HCT116 (cell line): Measurements from ENCODE around the gene SAMHD1. TPM values are rescaled to one million over a fixed set of nuclear protein-coding genes. Genes with fewer than 3 reads are reported as not detected.

Source experiments
- ATAC-seq: fragments of 200-7000 bp; cut with Tn5 transposase; 2 replicates; pipeline ENCODE4 v1.9.1; 2020; ENCODE audit warnings: mild to moderate bottlenecking, moderate library complexity
- BruUV-seq: library from RNA; stranded (reverse); fragments of 400-500 nt; replicated peaks from 2 replicates; lab custom pipeline; 2021; lab: Mats Ljungman, UMichigan
- CTCF ChIA-PET: fragments of 300-600 bp; sonication (Branson Sonifier 250); formaldehyde crosslinking; loops from one replicate; lab custom pipeline; 2021; ENCODE audit warnings: antibody characterized with exemption; lab: Charles Lee
- POLR2A ChIA-PET: fragments of 300-600, 350-600 bp; sonication (Branson Sonifier 250); formaldehyde crosslinking; loops from one replicate; lab custom pipeline; 2021; ENCODE audit warnings: antibody characterized with exemption; lab: Charles Lee
- RAD21 ChIA-PET, 2 experiments: fragments of 300-600 bp; sonication (Branson Sonifier 250); formaldehyde crosslinking; loops; one replicate each; lab custom pipeline; 2023; ENCODE audit warnings: low total read pairs in 2 of 2; ENCODE audit not compliant: uncharacterized antibody in 2 of 2, unreplicated experiment in 2 of 2, low non-redundant PET in 1 of 2; lab: Charles Lee
- DNase-seq: peaks from one replicate; pipeline ENCODE4 v3.0.0-alpha.2; 2010; ENCODE audit warnings: low read depth, low spot score
- H2AFZ ChIP-seq: fragments of 200-600 bp; shearing (Covaris generic), sonication (generic); 2 replicates; pipeline ENCODE4 v1.6.1; 2017; ENCODE audit warnings: low read depth, mixed run types, mixed read lengths, antibody characterized with exemption, low read length; ENCODE audit not compliant: poor library complexity, severe bottlenecking
- H3K27ac ChIP-seq: 2 replicates; pipeline ENCODE4 v1.5.1; 2012; ENCODE audit warnings: low read depth, low read length
- H3K27me3 ChIP-seq: fragments of 200-600 bp; sonication (generic); 2 replicates; pipeline ENCODE4 v1.6.1; 2016; ENCODE audit warnings: mixed run types, low read length, mixed read lengths; ENCODE audit not compliant: insufficient read depth
- H3K36me3 ChIP-seq, 2 experiments: fragments of 200-500 bp in 1 of 2; fragments of 200-600 bp in 1 of 2; sonication (Bioruptor generic) in 1 of 2; sonication (generic) in 1 of 2; 2 replicates each; pipeline versions ENCODE4 v1.5.1 to v1.6.1; 2014 to 2016; ENCODE audit warnings: low read length in 2 of 2, inconsistent platforms in 1 of 2, mixed read lengths in 1 of 2, mixed run types in 1 of 2; ENCODE audit not compliant: insufficient read depth in 2 of 2, control insufficient read depth in 1 of 2
- H3K4me1 ChIP-seq, 2 experiments: fragments of 200-600 bp in 1 of 2; sonication (generic) in 1 of 2; 2 replicates each; pipeline versions ENCODE4 v1.5.1 to v1.6.1; 2012 to 2017; ENCODE audit warnings: low read length in 2 of 2, inconsistent platforms in 1 of 2, mild to moderate bottlenecking in 1 of 2, mixed read lengths in 1 of 2, mixed run types in 1 of 2, moderate library complexity in 1 of 2; ENCODE audit not compliant: insufficient read depth in 2 of 2, control insufficient read depth in 1 of 2
- H3K4me2 ChIP-seq: fragments of 200-600 bp; sonication (generic); 2 replicates; pipeline ENCODE4 v1.6.1; 2017; ENCODE audit warnings: mixed run types, low read length, mixed read lengths
- H3K4me3 ChIP-seq, 2 experiments: fragments of 200-600 bp in 1 of 2; sonication (generic) in 1 of 2; replicated peaks in 1 of 2; 2 replicates each; pipeline ENCODE4 v1.5.1; 2011 to 2016; ENCODE audit warnings: low read length in 2 of 2, control low read depth in 1 of 2, low read depth in 1 of 2, mild to moderate bottlenecking in 1 of 2, mixed read lengths in 1 of 2, mixed run types in 1 of 2
- H3K79me2 ChIP-seq: fragments of 200-600 bp; sonication (generic); 2 replicates; pipeline ENCODE4 v1.6.1; 2017; ENCODE audit warnings: mild to moderate bottlenecking, mixed run types, low read length, moderate library complexity, mixed read lengths; ENCODE audit not compliant: insufficient read depth
- H3K9ac ChIP-seq: fragments of 200-600 bp; sonication (generic); 2 replicates; pipeline ENCODE4 v1.6.1; 2016; ENCODE audit warnings: low read length, mixed read lengths
- H3K9me2 ChIP-seq: fragments of 200-600 bp; sonication (generic), shearing (Covaris generic); 2 replicates; pipeline ENCODE4 v1.6.1; 2017; ENCODE audit warnings: mixed run types, mild to moderate bottlenecking, moderate library complexity; ENCODE audit not compliant: insufficient read depth
- H3K9me3 ChIP-seq, 2 experiments: fragments of 200-500 bp in 1 of 2; fragments of 200-600 bp in 1 of 2; sonication (Bioruptor generic) in 1 of 2; sonication (generic) in 1 of 2; 2 replicates each; pipeline ENCODE4 v1.6.1; 2014 to 2017; ENCODE audit warnings: low read length in 2 of 2, mixed read lengths in 2 of 2, inconsistent platforms in 1 of 2, low read depth in 1 of 2, mild to moderate bottlenecking in 1 of 2, mixed run types in 1 of 2, moderate library complexity in 1 of 2; ENCODE audit not compliant: control insufficient read depth in 1 of 2, insufficient read depth in 1 of 2
- H4K20me1 ChIP-seq: fragments of 200-600 bp; sonication (generic), shearing (Covaris generic); 2 replicates; pipeline ENCODE4 v1.6.1; 2017; ENCODE audit warnings: mixed run types, mild to moderate bottlenecking, moderate library complexity; ENCODE audit not compliant: insufficient read depth
- CBX3 ChIP-seq: IDR thresholded peaks from 2 replicates; pipeline ENCODE4 v1.6.1; 2012; ENCODE audit warnings: low read depth
- EGR1 ChIP-seq: IDR thresholded peaks from 2 replicates; pipeline ENCODE4 v1.6.1; 2012; ENCODE audit warnings: low read depth
- ELF1 ChIP-seq: IDR thresholded peaks from 2 replicates; pipeline ENCODE4 v1.6.1; 2012; ENCODE audit warnings: low read depth, borderline replicate concordance
- EZH2 ChIP-seq: fragments of 200-600 bp; sonication (generic); IDR thresholded peaks from 2 replicates; pipeline ENCODE4 v1.6.1; 2017; ENCODE audit warnings: antibody characterized with exemption, mixed run types
- EZH2phosphoT487 ChIP-seq: fragments of 200-600 bp; IDR thresholded peaks from 2 replicates; pipeline ENCODE4 v1.6.1; 2018; ENCODE audit warnings: antibody characterized with exemption, borderline replicate concordance
- FOSL1 ChIP-seq: IDR thresholded peaks from 2 replicates; pipeline ENCODE4 v1.6.1; 2012; ENCODE audit warnings: low read depth
- JUND ChIP-seq: IDR thresholded peaks from 2 replicates; pipeline ENCODE4 v1.6.1; 2012
- MAX ChIP-seq: IDR thresholded peaks from 2 replicates; pipeline ENCODE4 v1.6.1; 2012
- POLR2A ChIP-seq: IDR thresholded peaks from 2 replicates; pipeline ENCODE4 v1.7.0; 2011; ENCODE audit warnings: borderline replicate concordance; ENCODE audit not compliant: insufficient read depth, insufficient read length; ENCODE audit errors: extremely low read depth
- POLR2AphosphoS5 ChIP-seq: IDR thresholded peaks from 2 replicates; pipeline ENCODE4 v1.6.1; 2011; ENCODE audit warnings: mild to moderate bottlenecking, low read depth, low read length, moderate library complexity
- RAD21 ChIP-seq: IDR thresholded peaks from 2 replicates; pipeline ENCODE4 v1.6.1; 2012; ENCODE audit warnings: low read depth, mild to moderate bottlenecking
- SIN3A ChIP-seq: IDR thresholded peaks from 2 replicates; pipeline ENCODE4 v1.6.1; 2012; ENCODE audit warnings: low read depth
- SRF ChIP-seq: IDR thresholded peaks from 2 replicates; pipeline ENCODE4 v1.6.1; 2012; ENCODE audit warnings: low read depth
- TCF7L2 ChIP-seq: IDR thresholded peaks from 2 replicates; pipeline ENCODE4 v1.7.0; 2011; ENCODE audit warnings: borderline replicate concordance, inconsistent platforms; ENCODE audit not compliant: insufficient read depth, insufficient read length; ENCODE audit errors: extremely low read depth
- YY1 ChIP-seq: IDR thresholded peaks from 2 replicates; pipeline ENCODE4 v1.6.1; 2011; ENCODE audit warnings: low read length, low read depth, moderate library complexity, mild to moderate bottlenecking; ENCODE audit not compliant: insufficient replicate concordance; ENCODE audit errors: extremely low read depth
- ZFX ChIP-seq: fragments of 450-650 bp; IDR thresholded peaks from 2 replicates; pipeline ENCODE4 v1.6.1; 2017
- ZNF274 ChIP-seq: fragments of 200-500 bp; sonication (Bioruptor generic); IDR thresholded peaks from 2 replicates; pipeline ENCODE4 v1.6.1; 2014; ENCODE audit warnings: mild to moderate bottlenecking, low read depth, low read length, inconsistent platforms
- intact Hi-C: fragments of 100-400 bp; cut with micrococcal nuclease; formaldehyde crosslinking; loops from 2 replicates; pipeline ENCODE4 v1.10.0; 2022
- total RNA-seq: library from RNA; stranded (reverse); gene quantifications from one replicate; pipeline ENCODE4 v1.2.1, GENCODE V29; 2021; ENCODE audit not compliant: unreplicated experiment
- TF ChIP-seq, protein P1 (sequence below): IDR thresholded peaks from 2 replicates; pipeline ENCODE4 v1.6.1; 2011; ENCODE audit warnings: mild to moderate bottlenecking, low read length, moderate library complexity; ENCODE audit not compliant: insufficient replicate concordance; ENCODE audit errors: extremely low read depth
- TF ChIP-seq, protein P2 (sequence below): IDR thresholded peaks from 2 replicates; pipeline ENCODE4 v1.6.1; 2012; ENCODE audit warnings: low read depth

Gene SAMHD1
- total RNA-seq, 1 experiment from 2014 or later = 21.4 TPM

- Histone ChIP-seq H4K20me1 (no peaks in the 10 kb centered on the region), H3K36me3 (no peaks in the 10 kb centered on the region), H3K9ac (no peak overlapping the region), H3K9me2 (no peaks in the 10 kb centered on the region), H3K4me1 (peaks cover 6 to 23% of the 10 kb centered on the region in 2 experiments; a peak in 3 of 4 replicates), H3K27ac (no peak overlapping the region), H3K79me2 (peaks cover 26% of the 10 kb centered on the region; the same call in 1 of the 2 replicates), H3K4me2 (no peak overlapping the region), H2AFZ (no peak overlapping the region), H3K27me3 (no peaks in the 10 kb centered on the region), H3K4me3 (no peak overlapping the region), H3K9me3 (no peaks in the 10 kb centered on the region)
- BruUV-seq = no TSS peak
- RAD21 ChIA-PET = no interaction called here
- no peak for ATAC-seq
- no peak for DNase-seq
- CTCF ChIA-PET = interaction anchor here (0.7 kb wide), 1 partner anchor 10 kb away, joined by 3 read pairs; no protein-coding TSS in a partner anchor
- TF ChIP-seq RAD21 (no peak), POLR2A (no peak), SRF (no peak), FOSL1 (no peak), TCF7L2 (no peak), POLR2AphosphoS5 (no peak), ELF1 (no peak), CBX3 (no peak), EGR1 (no peak), MAX (no peak), YY1 (no peak), EZH2 (no peak), ZNF274 (no peak), SIN3A (no peak), ZFX (no peak), JUND (no peak), EZH2phosphoT487 (no peak)
- TF ChIP-seq, protein P1, sequence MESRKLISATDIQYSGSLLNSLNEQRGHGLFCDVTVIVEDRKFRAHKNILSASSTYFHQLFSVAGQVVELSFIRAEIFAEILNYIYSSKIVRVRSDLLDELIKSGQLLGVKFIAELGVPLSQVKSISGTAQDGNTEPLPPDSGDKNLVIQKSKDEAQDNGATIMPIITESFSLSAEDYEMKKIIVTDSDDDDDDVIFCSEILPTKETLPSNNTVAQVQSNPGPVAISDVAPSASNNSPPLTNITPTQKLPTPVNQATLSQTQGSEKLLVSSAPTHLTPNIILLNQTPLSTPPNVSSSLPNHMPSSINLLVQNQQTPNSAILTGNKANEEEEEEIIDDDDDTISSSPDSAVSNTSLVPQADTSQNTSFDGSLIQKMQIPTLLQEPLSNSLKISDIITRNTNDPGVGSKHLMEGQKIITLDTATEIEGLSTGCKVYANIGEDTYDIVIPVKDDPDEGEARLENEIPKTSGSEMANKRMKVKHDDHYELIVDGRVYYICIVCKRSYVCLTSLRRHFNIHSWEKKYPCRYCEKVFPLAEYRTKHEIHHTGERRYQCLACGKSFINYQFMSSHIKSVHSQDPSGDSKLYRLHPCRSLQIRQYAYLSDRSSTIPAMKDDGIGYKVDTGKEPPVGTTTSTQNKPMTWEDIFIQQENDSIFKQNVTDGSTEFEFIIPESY = no peak
- TF ChIP-seq, protein P2, sequence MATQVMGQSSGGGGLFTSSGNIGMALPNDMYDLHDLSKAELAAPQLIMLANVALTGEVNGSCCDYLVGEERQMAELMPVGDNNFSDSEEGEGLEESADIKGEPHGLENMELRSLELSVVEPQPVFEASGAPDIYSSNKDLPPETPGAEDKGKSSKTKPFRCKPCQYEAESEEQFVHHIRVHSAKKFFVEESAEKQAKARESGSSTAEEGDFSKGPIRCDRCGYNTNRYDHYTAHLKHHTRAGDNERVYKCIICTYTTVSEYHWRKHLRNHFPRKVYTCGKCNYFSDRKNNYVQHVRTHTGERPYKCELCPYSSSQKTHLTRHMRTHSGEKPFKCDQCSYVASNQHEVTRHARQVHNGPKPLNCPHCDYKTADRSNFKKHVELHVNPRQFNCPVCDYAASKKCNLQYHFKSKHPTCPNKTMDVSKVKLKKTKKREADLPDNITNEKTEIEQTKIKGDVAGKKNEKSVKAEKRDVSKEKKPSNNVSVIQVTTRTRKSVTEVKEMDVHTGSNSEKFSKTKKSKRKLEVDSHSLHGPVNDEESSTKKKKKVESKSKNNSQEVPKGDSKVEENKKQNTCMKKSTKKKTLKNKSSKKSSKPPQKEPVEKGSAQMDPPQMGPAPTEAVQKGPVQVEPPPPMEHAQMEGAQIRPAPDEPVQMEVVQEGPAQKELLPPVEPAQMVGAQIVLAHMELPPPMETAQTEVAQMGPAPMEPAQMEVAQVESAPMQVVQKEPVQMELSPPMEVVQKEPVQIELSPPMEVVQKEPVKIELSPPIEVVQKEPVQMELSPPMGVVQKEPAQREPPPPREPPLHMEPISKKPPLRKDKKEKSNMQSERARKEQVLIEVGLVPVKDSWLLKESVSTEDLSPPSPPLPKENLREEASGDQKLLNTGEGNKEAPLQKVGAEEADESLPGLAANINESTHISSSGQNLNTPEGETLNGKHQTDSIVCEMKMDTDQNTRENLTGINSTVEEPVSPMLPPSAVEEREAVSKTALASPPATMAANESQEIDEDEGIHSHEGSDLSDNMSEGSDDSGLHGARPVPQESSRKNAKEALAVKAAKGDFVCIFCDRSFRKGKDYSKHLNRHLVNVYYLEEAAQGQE = no peak
- POLR2A ChIA-PET = interaction anchor here (0.7 kb wide), 1 partner anchor 8 kb away, joined by 3 read pairs; no protein-coding TSS in a partner anchor
- intact Hi-C loops = no loop called here
These were observed 102.0 kb downstream of the SAMHD1 start for GRCh38 chr20:36849333-36850065.
